Glutamatergic neuron (in vitro differentiated cells): ENCODE measurements around the gene MAK. TPM values are rescaled to one million over a fixed set of nuclear protein-coding genes. Genes with fewer than 3 reads are reported as not detected.

ENCODE experiments used
- DNase-seq: peaks from one replicate; pipeline ENCODE4 v3.0.0; 2022
- H3K27ac Mint-ChIP-seq: one replicate; pipeline ENCODE4 v1.8.0; 2020; ENCODE audit warnings: mild to moderate bottlenecking, mixed read lengths, inconsistent platforms; ENCODE audit not compliant: unreplicated experiment
- H3K27me3 Mint-ChIP-seq: one replicate; pipeline ENCODE4 v1.8.0; 2020; ENCODE audit warnings: mild to moderate bottlenecking, moderate library complexity, mixed read lengths, inconsistent platforms; ENCODE audit not compliant: unreplicated experiment
- H3K36me3 Mint-ChIP-seq: one replicate; pipeline ENCODE4 v1.8.0; 2020; ENCODE audit warnings: mild to moderate bottlenecking, mixed read lengths, inconsistent platforms; ENCODE audit not compliant: unreplicated experiment
- H3K4me1 Mint-ChIP-seq: one replicate; pipeline ENCODE4 v1.8.0; 2020; ENCODE audit warnings: mild to moderate bottlenecking, low read depth, mixed read lengths, inconsistent platforms; ENCODE audit not compliant: unreplicated experiment
- H3K4me3 Mint-ChIP-seq: one replicate; pipeline ENCODE4 v1.8.0; 2020; ENCODE audit warnings: mild to moderate bottlenecking, mixed read lengths, inconsistent platforms; ENCODE audit not compliant: unreplicated experiment
- H3K9me3 Mint-ChIP-seq: one replicate; pipeline ENCODE4 v1.8.0; 2020; ENCODE audit warnings: mild to moderate bottlenecking, moderate library complexity, mixed read lengths, inconsistent platforms; ENCODE audit not compliant: unreplicated experiment
- total RNA-seq: library from RNA; stranded (reverse); fragmentation: NEBNext Ultra II Directional; extraction: Animal tissue kit (Norgen Biotek cat#: 25700); gene quantifications from one replicate; pipeline ENCODE4 v1.2.1, GENCODE V29; 2021; ENCODE audit not compliant: unreplicated experiment
- TF ChIP-seq, protein P1 (sequence below): fragments of 200-600 bp; sonication (generic); IDR thresholded peaks from one replicate; pipeline ENCODE4 v1.5.0; 2021; ENCODE audit not compliant: partially characterized antibody, unreplicated experiment

MAK gene
- total RNA-seq, 1 donor from 2014 or later = not detected

DNA sequence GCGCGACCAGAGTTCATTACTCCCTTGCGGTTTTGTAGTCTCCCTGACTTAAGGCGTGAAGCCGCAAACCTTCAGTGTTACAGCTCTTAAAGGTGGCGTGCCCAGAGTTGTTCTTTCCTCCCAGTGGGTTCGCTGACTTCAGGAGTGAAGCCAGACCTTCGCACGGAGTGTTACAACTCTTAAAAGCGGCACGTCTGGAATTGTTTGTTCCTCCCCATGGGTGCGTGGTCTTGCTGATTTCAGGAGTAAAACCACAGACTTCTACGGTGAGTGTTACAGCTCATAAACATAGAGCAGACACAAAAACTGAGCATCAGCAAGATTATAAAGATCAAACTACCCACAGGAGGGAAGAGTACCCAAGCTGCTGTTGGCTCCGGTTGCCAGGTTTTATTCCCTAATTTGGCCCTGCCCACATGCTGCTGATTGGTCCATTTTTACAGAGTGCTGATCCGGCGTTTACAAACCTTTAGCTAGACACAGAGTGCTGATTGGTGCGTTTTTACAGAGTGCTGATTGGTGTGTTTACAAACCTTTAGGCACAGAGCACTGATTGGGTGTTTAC lies 105.1 kb downstream of the MAK start:
- Mint-ChIP-seq H3K9me3 (no peaks in the 10 kb centered on the region), H3K27me3 (no peaks in the 10 kb centered on the region)

GRCh38 chr6:10730254-10730653 lies 108.1 kb downstream of the MAK start:
- Mint-ChIP-seq H3K36me3 (peaks cover 14% of the 10 kb centered on the region), H3K27me3 (no peaks in the 10 kb centered on the region), H3K4me1 (no peaks in the 10 kb centered on the region), H3K9me3 (peaks cover 2% of the 10 kb centered on the region), H3K27ac (no peak overlapping the region), H3K4me3 (peak overlapping the region; percentile 42)
- no peak for DNase-seq
- TF ChIP-seq, protein P1, sequence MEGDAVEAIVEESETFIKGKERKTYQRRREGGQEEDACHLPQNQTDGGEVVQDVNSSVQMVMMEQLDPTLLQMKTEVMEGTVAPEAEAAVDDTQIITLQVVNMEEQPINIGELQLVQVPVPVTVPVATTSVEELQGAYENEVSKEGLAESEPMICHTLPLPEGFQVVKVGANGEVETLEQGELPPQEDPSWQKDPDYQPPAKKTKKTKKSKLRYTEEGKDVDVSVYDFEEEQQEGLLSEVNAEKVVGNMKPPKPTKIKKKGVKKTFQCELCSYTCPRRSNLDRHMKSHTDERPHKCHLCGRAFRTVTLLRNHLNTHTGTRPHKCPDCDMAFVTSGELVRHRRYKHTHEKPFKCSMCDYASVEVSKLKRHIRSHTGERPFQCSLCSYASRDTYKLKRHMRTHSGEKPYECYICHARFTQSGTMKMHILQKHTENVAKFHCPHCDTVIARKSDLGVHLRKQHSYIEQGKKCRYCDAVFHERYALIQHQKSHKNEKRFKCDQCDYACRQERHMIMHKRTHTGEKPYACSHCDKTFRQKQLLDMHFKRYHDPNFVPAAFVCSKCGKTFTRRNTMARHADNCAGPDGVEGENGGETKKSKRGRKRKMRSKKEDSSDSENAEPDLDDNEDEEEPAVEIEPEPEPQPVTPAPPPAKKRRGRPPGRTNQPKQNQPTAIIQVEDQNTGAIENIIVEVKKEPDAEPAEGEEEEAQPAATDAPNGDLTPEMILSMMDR = no peak

More for the DNA sequence above, 105.1 kb downstream of the MAK start:
- TF ChIP-seq, protein P1 = no peak
- H3K4me3 Mint-ChIP-seq = no peak overlapping the region
- H3K4me1 Mint-ChIP-seq = no peaks in the 10 kb centered on the region
- DNase-seq = no peak
- no peak overlapping the region for H3K27ac Mint-ChIP-seq
- peaks cover 8% of the 10 kb centered on the region for H3K36me3 Mint-ChIP-seq

DNA sequence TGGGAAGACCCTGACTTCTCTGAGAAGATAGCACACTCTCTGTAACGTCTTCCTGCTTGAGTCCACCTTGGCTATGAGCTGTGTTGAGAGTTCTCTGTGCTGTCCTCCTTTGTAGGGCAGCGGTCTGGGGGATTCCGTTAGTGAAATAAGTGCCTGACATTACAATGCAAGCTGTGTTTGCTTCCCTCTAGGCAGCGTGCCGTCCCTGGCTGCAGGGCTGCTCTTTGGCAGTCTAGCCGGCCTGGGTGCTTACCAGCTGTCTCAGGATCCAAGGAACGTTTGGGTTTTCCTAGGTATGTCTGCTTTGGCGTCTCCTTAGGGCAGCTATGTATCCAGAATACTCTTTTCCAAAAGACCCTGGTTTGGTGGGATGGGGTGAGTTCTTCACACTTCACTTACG lies 112.6 kb downstream of the MAK start:
- no peak overlapping the region for H3K4me3 Mint-ChIP-seq
- H3K36me3 Mint-ChIP-seq = peaks cover 5% of the 10 kb centered on the region
- H3K27ac Mint-ChIP-seq = no peak overlapping the region
- H3K4me1 Mint-ChIP-seq = peaks cover 12% of the 10 kb centered on the region
- TF ChIP-seq, protein P1 = no peak
- peaks cover 6% of the 10 kb centered on the region for H3K27me3 Mint-ChIP-seq
- peaks cover 8% of the 10 kb centered on the region for H3K9me3 Mint-ChIP-seq
- no peak for DNase-seq

DNA sequence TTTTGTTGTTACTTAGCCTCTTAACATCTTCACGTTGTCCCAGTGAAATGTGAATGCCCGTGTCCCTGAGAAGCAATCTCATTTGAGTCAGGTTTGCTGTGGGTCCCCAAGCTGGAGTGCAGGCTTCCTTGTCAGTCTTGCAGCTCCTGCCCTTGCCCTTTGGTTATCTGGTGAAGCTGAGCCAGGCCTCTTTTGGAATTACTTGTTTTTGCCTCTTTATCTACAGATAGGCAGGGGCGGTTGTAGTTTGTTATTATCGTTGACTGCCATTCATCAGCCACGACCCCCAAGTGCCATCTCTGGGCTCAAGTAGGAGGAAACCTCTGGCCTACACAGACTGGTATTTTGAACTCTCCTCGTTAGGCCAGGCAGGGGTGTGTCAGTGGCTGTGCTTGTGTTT lies 113.3 kb downstream of the MAK start:
- DNase-seq = no peak
- H3K4me3 Mint-ChIP-seq = no peak overlapping the region
- H3K27me3 Mint-ChIP-seq = peaks cover 6% of the 10 kb centered on the region
- peaks cover 8% of the 10 kb centered on the region for H3K9me3 Mint-ChIP-seq
- peaks cover 5% of the 10 kb centered on the region for H3K36me3 Mint-ChIP-seq
- H3K4me1 Mint-ChIP-seq = peaks cover 12% of the 10 kb centered on the region
- TF ChIP-seq, protein P1 = no peak
- H3K27ac Mint-ChIP-seq = no peak overlapping the region

DNA sequence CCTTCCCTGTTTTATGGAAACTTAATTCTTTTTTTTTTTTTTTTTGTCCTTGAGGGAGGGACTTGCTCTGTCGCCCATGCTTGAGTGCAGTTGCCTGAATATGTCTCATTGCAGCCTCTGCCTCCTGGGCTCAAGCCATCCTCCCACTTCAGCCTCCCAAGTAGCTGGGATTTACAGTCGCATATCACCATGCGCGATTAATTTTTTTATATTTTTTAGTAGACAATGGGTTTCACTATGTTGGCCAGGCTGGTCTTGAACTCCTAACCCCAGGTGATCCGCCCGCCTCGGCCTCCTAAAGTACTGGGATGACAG lies 114.8 kb downstream of the MAK start:
- no peak for DNase-seq
- peaks cover 6% of the 10 kb centered on the region for H3K27me3 Mint-ChIP-seq
- peaks cover 5% of the 10 kb centered on the region for H3K36me3 Mint-ChIP-seq
- H3K4me3 Mint-ChIP-seq = peak overlapping the region; percentile 97
- peaks cover 8% of the 10 kb centered on the region for H3K9me3 Mint-ChIP-seq
- TF ChIP-seq, protein P1 = no peak
- H3K27ac Mint-ChIP-seq = peak overlapping the region; percentile 95
- H3K4me1 Mint-ChIP-seq = peaks cover 12% of the 10 kb centered on the region
